ENCODE results near the gene SLC25A4. TPM values are rescaled to one million over a fixed set of nuclear protein-coding genes. Genes with fewer than 3 reads are reported as not detected.
"Not testable (repeated sequence)": the region's sequence is repeated elsewhere in the genome, so short reads cannot be mapped to it uniquely, and the experiment has no call there.

The SLC25A4 gene
- polyA plus RNA-seq, 4 donors, result 28.0 to 66.9 (median 43.7) TPM

GRCh38 chr4:185101354-185101890, 41.6 kb upstream of the SLC25A4 start:
- H3K4me3 ChIP-seq (ENCODE audit: low read depth in 1 of 3, low read length in 3 of 3), result no peak overlapping the region
- peaks cover 0 to 7% (median 0%) of the 10 kb centered on the region in 3 donors for H3K27me3 ChIP-seq (ENCODE audit: control insufficient read depth in 3 of 3, insufficient read depth in 3 of 3, low read length in 3 of 3)
- no peaks in the 10 kb centered on the region for H3K4me1 ChIP-seq (ENCODE audit: control insufficient read depth in 3 of 3, insufficient read depth in 2 of 3, low read depth in 1 of 3, low read length in 2 of 3)
- no peaks in the 10 kb centered on the region for H3K9me3 ChIP-seq (ENCODE audit: control insufficient read depth in 2 of 2, insufficient read depth in 1 of 2, low read depth in 1 of 2, low read length in 1 of 2)
- H3K36me3 ChIP-seq (ENCODE audit: control insufficient read depth in 3 of 3, insufficient read depth in 2 of 3, low read depth in 1 of 3, low read length in 3 of 3), result no peaks in the 10 kb centered on the region
- FAIRE-seq (no peak), DNase-seq (no peak)
- 85 to 90% (median 89%) methylated on average over 9 of the region's 9 CpGs for WGBS, 3 donors
- no peak overlapping the region for H3K27ac ChIP-seq (ENCODE audit: low read depth in 1 of 3, low read length in 2 of 3)

- Histone ChIP-seq H3K27ac (ENCODE audit: low read depth in 1 of 3, low read length in 2 of 3) (no peak overlapping the region), H3K4me3 (ENCODE audit: low read depth in 1 of 3, low read length in 3 of 3) (no peak overlapping the region), H3K36me3 (ENCODE audit: control insufficient read depth in 3 of 3, insufficient read depth in 2 of 3, low read depth in 1 of 3, low read length in 3 of 3) (no peaks in the 10 kb centered on the region), H3K27me3 (ENCODE audit: control insufficient read depth in 3 of 3, insufficient read depth in 3 of 3, low read length in 3 of 3) (peaks cover 0 to 7% (median 0%) of the 10 kb centered on the region in 3 donors), H3K9me3 (ENCODE audit: control insufficient read depth in 2 of 2, insufficient read depth in 1 of 2, low read depth in 1 of 2, low read length in 1 of 2) (no peaks in the 10 kb centered on the region), H3K4me1 (ENCODE audit: control insufficient read depth in 3 of 3, insufficient read depth in 2 of 3, low read depth in 1 of 3, low read length in 2 of 3) (no peaks in the 10 kb centered on the region)
- FAIRE-seq (no peak), DNase-seq (no peak)
Measured at GRCh38 chr4:185104733-185105132, 38.3 kb upstream of the SLC25A4 start.

GRCh38 chr4:185106353-185106752, 36.7 kb upstream of the SLC25A4 start:
- no peak overlapping the region for H3K27ac ChIP-seq (ENCODE audit: low read depth in 1 of 3, low read length in 2 of 3)
- peaks cover 0 to 4% (median 0%) of the 10 kb centered on the region in 3 donors for H3K27me3 ChIP-seq (ENCODE audit: control insufficient read depth in 3 of 3, insufficient read depth in 3 of 3, low read length in 3 of 3)
- no peak for DNase-seq
- no peaks in the 10 kb centered on the region for H3K4me1 ChIP-seq (ENCODE audit: control insufficient read depth in 3 of 3, insufficient read depth in 2 of 3, low read depth in 1 of 3, low read length in 2 of 3)
- 76 to 89% (median 81%) methylated on average over 3 of the region's 3 CpGs for WGBS, 3 donors
- H3K4me3 ChIP-seq (ENCODE audit: low read depth in 1 of 3, low read length in 3 of 3), result no peak overlapping the region
- no peaks in the 10 kb centered on the region for H3K9me3 ChIP-seq (ENCODE audit: control insufficient read depth in 2 of 2, insufficient read depth in 1 of 2, low read depth in 1 of 2, low read length in 1 of 2)
- no peak for FAIRE-seq
- H3K36me3 ChIP-seq (ENCODE audit: control insufficient read depth in 3 of 3, insufficient read depth in 2 of 3, low read depth in 1 of 3, low read length in 3 of 3), result no peaks in the 10 kb centered on the region

DNA sequence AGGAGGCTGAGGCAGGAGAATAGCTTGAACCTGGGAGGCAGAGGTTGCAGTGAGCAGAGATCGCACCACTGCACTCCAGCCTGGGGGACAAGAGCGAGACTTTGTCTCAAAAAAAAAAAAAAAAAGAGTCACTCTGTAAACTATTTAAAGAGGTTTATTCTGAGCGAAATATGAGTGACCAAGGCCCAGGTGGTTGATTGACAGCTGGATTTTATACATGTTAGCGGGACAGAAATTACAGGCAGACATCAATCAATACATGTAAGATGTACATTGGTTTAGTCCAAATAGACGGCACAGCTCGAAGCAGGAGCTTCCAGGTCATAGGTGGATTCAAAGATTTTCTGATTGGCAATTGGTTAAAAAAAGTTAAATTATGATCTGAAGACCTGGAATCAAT, 35.5 kb upstream of the SLC25A4 start:
- not testable (repeated sequence) for H3K27ac ChIP-seq (ENCODE audit: low read depth in 1 of 3, low read length in 2 of 3); DNase-seq; H3K36me3 ChIP-seq (ENCODE audit: control insufficient read depth in 3 of 3, insufficient read depth in 2 of 3, low read depth in 1 of 3, low read length in 3 of 3); H3K27me3 ChIP-seq (ENCODE audit: control insufficient read depth in 3 of 3, insufficient read depth in 3 of 3, low read length in 3 of 3); H3K4me3 ChIP-seq (ENCODE audit: low read depth in 1 of 3, low read length in 3 of 3); H3K9me3 ChIP-seq (ENCODE audit: control insufficient read depth in 2 of 2, insufficient read depth in 1 of 2, low read depth in 1 of 2, low read length in 1 of 2); H3K4me1 ChIP-seq (ENCODE audit: control insufficient read depth in 3 of 3, insufficient read depth in 2 of 3, low read depth in 1 of 3, low read length in 2 of 3); FAIRE-seq
- 92 to 95% (median 94%) methylated on average over 6 of the region's 6 CpGs for WGBS, 3 donors

DNA sequence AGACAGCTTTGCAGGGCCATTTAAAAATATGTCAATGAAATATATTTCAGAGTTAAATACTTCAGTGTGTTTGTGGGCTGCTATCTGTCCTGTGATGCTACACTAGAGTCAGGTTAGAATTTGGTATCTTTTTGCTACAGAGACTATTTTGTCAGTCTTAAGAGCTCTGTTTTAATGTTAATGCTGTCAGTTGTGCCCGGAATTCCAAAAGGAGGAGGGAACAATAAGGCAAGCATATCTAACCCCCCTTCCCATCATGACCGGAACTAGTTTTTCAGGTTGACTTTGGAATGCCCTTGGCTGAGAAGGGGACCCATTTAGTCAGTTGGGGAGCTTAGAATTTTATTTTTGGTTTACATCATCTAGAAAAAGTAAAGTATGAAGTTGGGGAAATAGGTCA, 34.9 kb upstream of the SLC25A4 start:
- H3K36me3 ChIP-seq (ENCODE audit: control insufficient read depth in 3 of 3, insufficient read depth in 2 of 3, low read depth in 1 of 3, low read length in 3 of 3), result no peaks in the 10 kb centered on the region
- no peak for DNase-seq

GRCh38 chr4:185108669-185109068, 34.4 kb upstream of the SLC25A4 start:
- H3K4me3 ChIP-seq (ENCODE audit: low read depth in 1 of 3, low read length in 3 of 3), result no peak overlapping the region
- FAIRE-seq, result no peak
- no peaks in the 10 kb centered on the region for H3K4me1 ChIP-seq (ENCODE audit: control insufficient read depth in 3 of 3, insufficient read depth in 2 of 3, low read depth in 1 of 3, low read length in 2 of 3)
- H3K27me3 ChIP-seq (ENCODE audit: control insufficient read depth in 3 of 3, insufficient read depth in 3 of 3, low read length in 3 of 3), result no peaks in the 10 kb centered on the region
- DNase-seq, result peak; percentile 18 to 30
- 29 to 47% (median 35%) methylated on average over 4 of the region's 4 CpGs for WGBS, 3 donors
- H3K9me3 ChIP-seq (ENCODE audit: control insufficient read depth in 2 of 2, insufficient read depth in 1 of 2, low read depth in 1 of 2, low read length in 1 of 2), result no peaks in the 10 kb centered on the region
- no peak overlapping the region for H3K27ac ChIP-seq (ENCODE audit: low read depth in 1 of 3, low read length in 2 of 3)
- H3K36me3 ChIP-seq (ENCODE audit: control insufficient read depth in 3 of 3, insufficient read depth in 2 of 3, low read depth in 1 of 3, low read length in 3 of 3), result no peaks in the 10 kb centered on the region

More for the DNA sequence above, 34.9 kb upstream of the SLC25A4 start:
- FAIRE-seq, result no peak
- Histone ChIP-seq H3K4me3 (ENCODE audit: low read depth in 1 of 3, low read length in 3 of 3) (no peak overlapping the region), H3K4me1 (ENCODE audit: control insufficient read depth in 3 of 3, insufficient read depth in 2 of 3, low read depth in 1 of 3, low read length in 2 of 3) (no peaks in the 10 kb centered on the region), H3K27me3 (ENCODE audit: control insufficient read depth in 3 of 3, insufficient read depth in 3 of 3, low read length in 3 of 3) (no peaks in the 10 kb centered on the region), H3K27ac (ENCODE audit: low read depth in 1 of 3, low read length in 2 of 3) (no peak overlapping the region), H3K9me3 (ENCODE audit: control insufficient read depth in 2 of 2, insufficient read depth in 1 of 2, low read depth in 1 of 2, low read length in 1 of 2) (no peaks in the 10 kb centered on the region)
- 60 to 79% (median 61%) methylated on average over 2 of the region's 2 CpGs for WGBS, 3 donors

DNA sequence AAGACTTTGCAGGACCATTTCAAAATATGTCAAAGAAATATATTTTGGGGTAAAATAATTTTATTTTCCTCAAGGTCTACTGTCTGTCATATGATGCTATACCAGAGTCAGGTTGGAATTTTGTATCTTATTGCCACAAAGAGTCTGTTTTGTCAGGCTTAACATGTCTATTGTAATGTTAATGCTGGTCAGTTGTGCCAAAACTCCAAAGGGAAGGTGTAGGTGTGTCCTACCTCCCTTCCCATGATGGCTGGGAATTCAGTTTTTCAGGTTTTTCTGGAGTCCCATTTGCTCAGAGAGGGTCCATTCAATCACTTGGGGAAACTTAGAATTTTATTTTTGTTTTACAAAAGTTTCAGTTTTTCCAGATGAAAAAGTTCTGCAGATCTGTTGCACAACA, 33.3 kb upstream of the SLC25A4 start:
- FAIRE-seq (no peak), DNase-seq (no peak)
- Histone ChIP-seq H3K4me1 (ENCODE audit: control insufficient read depth in 3 of 3, insufficient read depth in 2 of 3, low read depth in 1 of 3, low read length in 2 of 3) (no peaks in the 10 kb centered on the region), H3K27ac (ENCODE audit: low read depth in 1 of 3, low read length in 2 of 3) (no peak overlapping the region), H3K27me3 (ENCODE audit: control insufficient read depth in 3 of 3, insufficient read depth in 3 of 3, low read length in 3 of 3) (no peaks in the 10 kb centered on the region), H3K4me3 (ENCODE audit: low read depth in 1 of 3, low read length in 3 of 3) (no peak overlapping the region), H3K9me3 (ENCODE audit: control insufficient read depth in 2 of 2, insufficient read depth in 1 of 2, low read depth in 1 of 2, low read length in 1 of 2) (no peaks in the 10 kb centered on the region), H3K36me3 (ENCODE audit: control insufficient read depth in 3 of 3, insufficient read depth in 2 of 3, low read depth in 1 of 3, low read length in 3 of 3) (no peaks in the 10 kb centered on the region)

DNA sequence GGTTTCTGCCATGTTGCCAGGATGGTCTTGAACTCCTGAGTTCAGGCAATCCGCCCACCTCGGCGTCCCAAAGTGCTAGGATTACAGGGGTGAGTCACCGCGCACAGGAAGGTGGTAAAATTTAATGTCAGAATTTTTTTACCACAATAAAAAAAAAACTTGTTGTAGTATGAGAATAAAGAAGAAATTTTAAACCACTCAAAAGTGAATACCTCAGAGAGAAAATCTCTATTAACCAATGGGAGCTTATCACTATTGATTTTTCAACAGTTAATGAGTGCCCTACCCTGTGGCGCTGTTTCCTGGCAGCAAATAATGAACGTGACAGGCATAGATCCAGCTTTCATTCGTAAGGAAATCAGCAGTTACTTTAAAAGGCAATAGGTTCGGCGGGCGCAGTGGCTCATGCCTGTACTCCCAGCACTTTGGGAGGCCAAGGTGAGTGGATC, 32.7 kb upstream of the SLC25A4 start:
- no peak for FAIRE-seq
- no peaks in the 10 kb centered on the region for H3K9me3 ChIP-seq (ENCODE audit: control insufficient read depth in 2 of 2, insufficient read depth in 1 of 2, low read depth in 1 of 2, low read length in 1 of 2)
- no peaks in the 10 kb centered on the region for H3K4me1 ChIP-seq (ENCODE audit: control insufficient read depth in 3 of 3, insufficient read depth in 2 of 3, low read depth in 1 of 3, low read length in 2 of 3)
- DNase-seq, result peak in 1 of 2 donors; percentile 67
- 16 to 51% (median 33%) methylated on average over 11 of the region's 11 CpGs for WGBS, 3 donors
- H3K27me3 ChIP-seq (ENCODE audit: control insufficient read depth in 3 of 3, insufficient read depth in 3 of 3, low read length in 3 of 3), result no peaks in the 10 kb centered on the region
- no peak overlapping the region for H3K27ac ChIP-seq (ENCODE audit: low read depth in 1 of 3, low read length in 2 of 3)
- H3K4me3 ChIP-seq (ENCODE audit: low read depth in 1 of 3, low read length in 3 of 3), result no peak overlapping the region
- no peaks in the 10 kb centered on the region for H3K36me3 ChIP-seq (ENCODE audit: control insufficient read depth in 3 of 3, insufficient read depth in 2 of 3, low read depth in 1 of 3, low read length in 3 of 3)

- Histone ChIP-seq H3K4me1 (ENCODE audit: control insufficient read depth in 3 of 3, insufficient read depth in 2 of 3, low read depth in 1 of 3, low read length in 2 of 3) (peaks cover 0 to 3% (median 0%) of the 10 kb centered on the region in 3 donors), H3K27me3 (ENCODE audit: control insufficient read depth in 3 of 3, insufficient read depth in 3 of 3, low read length in 3 of 3) (no peaks in the 10 kb centered on the region), H3K36me3 (ENCODE audit: control insufficient read depth in 3 of 3, insufficient read depth in 2 of 3, low read depth in 1 of 3, low read length in 3 of 3) (no peaks in the 10 kb centered on the region), H3K9me3 (ENCODE audit: control insufficient read depth in 2 of 2, insufficient read depth in 1 of 2, low read depth in 1 of 2, low read length in 1 of 2) (no peaks in the 10 kb centered on the region), H3K4me3 (ENCODE audit: low read depth in 1 of 3, low read length in 3 of 3) (no peak overlapping the region), H3K27ac (ENCODE audit: low read depth in 1 of 3, low read length in 2 of 3) (no peak overlapping the region)
- DNase-seq (no peak), FAIRE-seq (no peak)
- 71 to 92% (median 79%) methylated on average over 2 of the region's 2 CpGs for WGBS, 3 donors
Measured at GRCh38 chr4:185112104-185112503, 31.0 kb upstream of the SLC25A4 start.

All from small intestine (tissue), 7 donors.